MM.1S (cell line): Measurements from ENCODE around the gene NDFIP2.

Experiments used
- DNase-seq: peaks from one replicate; pipeline ENCODE4 v3.0.0-alpha.2; 2015
- H2AFZ ChIP-seq: fragments of 300-600 bp; sonication (generic); 2 replicates; pipeline ENCODE4 v1.6.0; 2016; ENCODE audit warnings: antibody characterized with exemption, low read length
- H3F3A ChIP-seq: fragments of 300-600 bp; sonication (generic); 2 replicates; pipeline ENCODE4 v1.6.1; 2016; ENCODE audit warnings: mild to moderate bottlenecking, antibody characterized with exemption, low read length, moderate library complexity, mixed read lengths; ENCODE audit not compliant: insufficient read depth
- H3K27ac ChIP-seq: fragments of 300-600 bp; sonication (generic); 2 replicates; pipeline ENCODE4 v1.5.1; 2016; ENCODE audit warnings: mild to moderate bottlenecking, low read length
- H3K27me3 ChIP-seq: fragments of 300-600 bp; sonication (generic); replicated peaks from 2 replicates; pipeline ENCODE4 v1.6.0; 2016; ENCODE audit warnings: low read length; ENCODE audit not compliant: insufficient read depth
- H3K36me3 ChIP-seq: fragments of 300-600 bp; sonication (generic); replicated peaks from 2 replicates; pipeline ENCODE4 v1.6.1; 2016; ENCODE audit warnings: mild to moderate bottlenecking, low read length, mixed read lengths; ENCODE audit not compliant: insufficient read depth
- H3K4me1 ChIP-seq: fragments of 300-600 bp; sonication (generic); 2 replicates; pipeline ENCODE4 v1.6.1; 2016; ENCODE audit warnings: low read length, mixed read lengths
- H3K4me2 ChIP-seq: fragments of 300-600 bp; sonication (generic); 2 replicates; pipeline ENCODE4 v1.6.0; 2016; ENCODE audit warnings: low read depth, low read length
- H3K4me3 ChIP-seq: fragments of 300-600 bp; sonication (generic); 2 replicates; pipeline ENCODE4 v1.5.1; 2016; ENCODE audit warnings: low read length, mixed read lengths
- H3K79me2 ChIP-seq: fragments of 300-600 bp; sonication (generic); 2 replicates; pipeline ENCODE4 v1.6.1; 2016; ENCODE audit warnings: mixed run types, low read length, mixed read lengths
- H3K9ac ChIP-seq: fragments of 300-600 bp; sonication (generic); 2 replicates; pipeline ENCODE4 v1.6.1; 2016; ENCODE audit warnings: low read length, mixed read lengths
- H3K9me2 ChIP-seq: fragments of 300-600 bp; sonication (generic); replicated peaks from 2 replicates; pipeline ENCODE4 v1.6.1; 2016; ENCODE audit warnings: mild to moderate bottlenecking, low read length, mixed read lengths; ENCODE audit not compliant: insufficient read depth
- H3K9me3 ChIP-seq: fragments of 300-600 bp; sonication (generic); replicated peaks from 2 replicates; pipeline ENCODE4 v1.6.1; 2016; ENCODE audit warnings: mild to moderate bottlenecking, low read length, mixed read lengths; ENCODE audit not compliant: insufficient read depth
- H4K20me1 ChIP-seq: fragments of 300-600 bp; sonication (generic); 2 replicates; pipeline ENCODE4 v1.6.1; 2016; ENCODE audit warnings: mild to moderate bottlenecking, low read length, moderate library complexity, mixed read lengths; ENCODE audit not compliant: insufficient read depth
- CTCF ChIP-seq: fragments of 300-600 bp; sonication (generic); IDR thresholded peaks from 2 replicates; pipeline ENCODE4 v1.5.1; 2016; ENCODE audit warnings: antibody characterized with exemption, low read length, mixed read lengths
- EZH2 ChIP-seq: fragments of 300-600 bp; sonication (generic); optimal IDR thresholded peaks from 2 replicates; pipeline ENCODE3; 2017; ENCODE audit warnings: low read depth, mild to moderate bottlenecking, antibody characterized with exemption, low read length, mixed read lengths
- EZH2phosphoT487 ChIP-seq: fragments of 300-600 bp; sonication (generic); IDR thresholded peaks from 2 replicates; pipeline ENCODE4 v1.6.1; 2018; ENCODE audit warnings: antibody characterized with exemption, low read length

The NDFIP2 gene

GRCh38 chr13:79445968-79446645 lies 34.8 kb upstream of the NDFIP2 start:
- Histone ChIP-seq H3K79me2 (no peaks in the 10 kb centered on the region), H3F3A (no peaks in the 10 kb centered on the region), H3K4me2 (no peak overlapping the region), H3K36me3 (no peaks in the 10 kb centered on the region), H3K9ac (no peak overlapping the region), H3K4me1 (peaks cover 20% of the 10 kb centered on the region), H3K27ac (no peak overlapping the region), H2AFZ (no peak overlapping the region), H3K27me3 (no peaks in the 10 kb centered on the region), H3K9me3 (no peaks in the 10 kb centered on the region), H4K20me1 (no peaks in the 10 kb centered on the region), H3K4me3 (no peak overlapping the region), H3K9me2 (no peaks in the 10 kb centered on the region)
- TF ChIP-seq EZH2phosphoT487 (no peak), EZH2 (no peak), CTCF (no peak)
- no peak for DNase-seq

GRCh38 chr13:79447141-79447540 lies 33.8 kb upstream of the NDFIP2 start:
- Histone ChIP-seq H3K9ac (no peak overlapping the region), H3K79me2 (no peaks in the 10 kb centered on the region), H3K36me3 (no peaks in the 10 kb centered on the region), H3K4me2 (no peak overlapping the region), H3F3A (no peaks in the 10 kb centered on the region), H3K9me3 (no peaks in the 10 kb centered on the region), H2AFZ (no peak overlapping the region), H3K4me3 (no peak overlapping the region), H3K4me1 (peaks cover 23% of the 10 kb centered on the region), H4K20me1 (no peaks in the 10 kb centered on the region), H3K27me3 (no peaks in the 10 kb centered on the region), H3K27ac (no peak overlapping the region), H3K9me2 (no peaks in the 10 kb centered on the region)
- no peak for DNase-seq
- no peak for TF ChIP-seq CTCF

GRCh38 chr13:79447741-79448140 lies 33.2 kb upstream of the NDFIP2 start:
- Histone ChIP-seq H3K27ac (no peak overlapping the region), H4K20me1 (no peaks in the 10 kb centered on the region), H3K27me3 (no peaks in the 10 kb centered on the region), H3K4me3 (no peak overlapping the region), H3K9me3 (no peaks in the 10 kb centered on the region), H3K36me3 (no peaks in the 10 kb centered on the region), H3K9me2 (no peaks in the 10 kb centered on the region), H3K4me2 (no peak overlapping the region), H3F3A (no peaks in the 10 kb centered on the region), H3K4me1 (peaks cover 23% of the 10 kb centered on the region), H3K9ac (no peak overlapping the region), H2AFZ (no peak overlapping the region), H3K79me2 (no peaks in the 10 kb centered on the region)
- no peak for TF ChIP-seq EZH2phosphoT487
- TF ChIP-seq EZH2 = no peak
- TF ChIP-seq CTCF = no peak
- no peak for DNase-seq
